Measurements from ENCODE around the gene MAP7D1. TPM values are rescaled to one million over a fixed set of nuclear protein-coding genes. Genes with fewer than 3 reads are reported as not detected.

Gene MAP7D1
- total and polyA plus RNA-seq, 10 of the 15 experiments (the other 5 are each of a cell fraction or from before 2014, with no cell fraction given) = 4.4 to 97.6 (median 24.2) TPM

DNA sequence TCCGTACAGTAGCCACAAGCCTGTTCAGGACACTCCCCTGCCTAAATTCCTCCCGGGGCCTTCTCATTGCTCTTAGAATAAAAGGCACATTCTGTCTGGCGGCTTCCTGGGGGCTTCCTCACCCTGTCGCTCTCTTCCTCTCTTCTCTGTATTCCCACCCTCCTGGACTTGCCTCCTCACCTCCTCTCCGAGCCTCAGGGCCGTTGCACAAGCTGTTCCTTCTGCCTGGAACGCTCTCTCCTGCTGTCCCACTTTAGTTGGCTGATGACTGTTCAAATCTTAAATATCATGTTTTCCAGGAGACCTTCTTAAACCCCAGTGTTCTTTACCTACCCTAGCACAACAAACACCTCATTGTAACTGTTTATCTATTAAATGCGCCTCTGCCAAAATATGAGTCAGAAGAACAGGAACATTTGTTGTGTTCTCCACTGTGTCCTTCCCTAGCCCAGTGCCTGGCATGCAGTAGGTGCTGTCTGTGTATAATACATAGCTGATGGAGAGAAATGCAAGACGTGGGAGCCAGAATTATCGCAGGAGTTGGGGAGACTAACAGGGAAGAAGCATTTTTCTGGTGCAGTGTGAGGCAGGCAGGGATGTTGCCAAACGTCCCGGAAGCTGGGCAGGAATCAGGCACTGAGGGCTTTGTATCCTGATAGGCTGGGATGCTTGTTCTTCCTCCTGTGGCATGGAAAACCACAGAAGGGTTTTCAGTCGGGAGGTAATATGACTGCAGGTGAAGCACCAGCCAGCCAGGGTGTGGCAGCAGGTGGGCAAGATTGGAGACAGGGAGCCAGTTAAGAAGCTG lies 44.2 kb downstream of the MAP7D1 start:
- H3K27ac ChIP-seq (ENCODE audit: control insufficient read depth, insufficient read depth) = no peak overlapping the region
- ChIA-PET SMC1A (ENCODE audit: uncharacterized antibody, unreplicated experiment) (interaction anchor here (1.7 kb wide), 1 partner anchor 17 kb away, joined by 4 read pairs; no protein-coding TSS in a partner anchor), CTCF (interaction anchor here (1.1 to 2.0 kb wide), 3 partner anchors 12 to 81 kb away, joined by 3 to 5 read pairs (median 4); no protein-coding TSS in a partner anchor), RAD21 (ENCODE audit: unreplicated experiment) (interaction anchor here (1.0 kb wide), 1 partner anchor 50 kb away, joined by 3 read pairs; the partner anchor contains the start of gene TRAPPC3), POLR2A (no interaction called here)
- intact Hi-C loops (cut with micrococcal nuclease; ENCODE audit: unreplicated experiment) (no loop called here), in situ Hi-C loops (cut with MboI) (no loop called here)
- no peak overlapping the region for H2AFZ ChIP-seq (ENCODE audit: control insufficient read depth, low read depth, low read length)
- H3K9me3 ChIP-seq (replicated peaks; ENCODE audit: control insufficient read depth, insufficient read depth, low read length) = no peaks in the 10 kb centered on the region
- DNase-seq (ENCODE audit: low read depth, low spot score) (no peak), FAIRE-seq (no peak), ATAC-seq (no peak)
- H3K4me1 ChIP-seq (ENCODE audit: control insufficient read depth, insufficient read depth, low read length) = 0 out of 2 replicates have a peak, but pooled peaks cover 3% of the 10 kb centered on the region
- TF ChIP-seq, protein P1, sequence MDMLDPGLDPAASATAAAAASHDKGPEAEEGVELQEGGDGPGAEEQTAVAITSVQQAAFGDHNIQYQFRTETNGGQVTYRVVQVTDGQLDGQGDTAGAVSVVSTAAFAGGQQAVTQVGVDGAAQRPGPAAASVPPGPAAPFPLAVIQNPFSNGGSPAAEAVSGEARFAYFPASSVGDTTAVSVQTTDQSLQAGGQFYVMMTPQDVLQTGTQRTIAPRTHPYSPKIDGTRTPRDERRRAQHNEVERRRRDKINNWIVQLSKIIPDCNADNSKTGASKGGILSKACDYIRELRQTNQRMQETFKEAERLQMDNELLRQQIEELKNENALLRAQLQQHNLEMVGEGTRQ (IDR thresholded peaks at IDR 0.05; ENCODE audit: borderline replicate concordance, low read depth, low read length) = no peak
- no peaks in the 10 kb centered on the region for H4K20me1 ChIP-seq (ENCODE audit: control insufficient read depth, insufficient read depth)
- H3K4me3 ChIP-seq = no peak overlapping the region
- H3K4me2 ChIP-seq (ENCODE audit: control insufficient read depth, insufficient read depth) = no peak overlapping the region
- no peaks in the 10 kb centered on the region for H3K79me2 ChIP-seq (ENCODE audit: control insufficient read depth, insufficient read depth, low read length)
- no peaks in the 10 kb centered on the region for H3K36me3 ChIP-seq (ENCODE audit: control insufficient read depth in 2 of 2, insufficient read depth in 2 of 2, low read length in 1 of 2)
- no peaks in the 10 kb centered on the region; a peak in 1 of 4 replicates for H3K27me3 ChIP-seq (replicated peaks in 1 of 2; ENCODE audit: control insufficient read depth in 2 of 2, insufficient read depth in 2 of 2, low read length in 1 of 2)
- whole genome bisulfite sequencing (ENCODE audit: insufficient coverage, insufficient replicate concordance, low lambda C conversion rate, missing lambda C conversion rate) = 42% methylated on average over 13 of the region's 13 CpGs
- no TSS peak for BruUV-seq (replicated peaks)
- no peak overlapping the region for H3K9ac ChIP-seq (ENCODE audit: control insufficient read depth, insufficient read depth, low read length)

- Histone ChIP-seq H3K27me3 (replicated peaks in 1 of 2; ENCODE audit: control insufficient read depth in 2 of 2, insufficient read depth in 2 of 2, low read length in 1 of 2) (no peaks in the 10 kb centered on the region; a peak in 1 of 4 replicates), H3K27ac (ENCODE audit: control insufficient read depth, insufficient read depth) (no peak overlapping the region), H2AFZ (ENCODE audit: control insufficient read depth, low read depth, low read length) (no peak overlapping the region), H3K4me1 (ENCODE audit: control insufficient read depth, insufficient read depth, low read length) (peaks cover 7% of the 10 kb centered on the region), H3K4me3 (no peak overlapping the region), H3K9ac (ENCODE audit: control insufficient read depth, insufficient read depth, low read length) (no peak overlapping the region), H4K20me1 (ENCODE audit: control insufficient read depth, insufficient read depth) (no peaks in the 10 kb centered on the region), H3K79me2 (ENCODE audit: control insufficient read depth, insufficient read depth, low read length) (no peaks in the 10 kb centered on the region), H3K36me3 (ENCODE audit: control insufficient read depth in 2 of 2, insufficient read depth in 2 of 2, low read length in 1 of 2) (no peaks in the 10 kb centered on the region), H3K4me2 (ENCODE audit: control insufficient read depth, insufficient read depth) (no peak overlapping the region), H3K9me3 (replicated peaks; ENCODE audit: control insufficient read depth, insufficient read depth, low read length) (no peaks in the 10 kb centered on the region)
- ATAC-seq = no peak
- 42% methylated on average over 3 of the region's 3 CpGs for WGBS (ENCODE audit: insufficient coverage, insufficient replicate concordance, low lambda C conversion rate, missing lambda C conversion rate)
- RAD21 ChIA-PET (ENCODE audit: unreplicated experiment) = interaction anchor here (0.7 kb wide), 1 partner anchor 216 kb away, joined by 5 read pairs; no protein-coding TSS in a partner anchor
- SMC1A ChIA-PET (ENCODE audit: uncharacterized antibody, unreplicated experiment) = no interaction called here
- intact Hi-C loops (cut with micrococcal nuclease; ENCODE audit: unreplicated experiment) = no loop called here
- CTCF ChIA-PET = no interaction called here
- in situ Hi-C loops (cut with MboI) = no loop called here
- POLR2A ChIA-PET = no interaction called here
- no TSS peak for BruUV-seq (replicated peaks)
- FAIRE-seq = no peak
- no peak for DNase-seq (ENCODE audit: low read depth, low spot score)
- TF ChIP-seq NFIC (IDR thresholded peaks at IDR 0.05; ENCODE audit: low read depth, low read length) = no peak
- no peak for TF ChIP-seq IRF4 (IDR thresholded peaks at IDR 0.05; ENCODE audit: low read depth, low read length)
- TF ChIP-seq CBX5 (IDR thresholded peaks at IDR 0.05; ENCODE audit: low read depth) = no peak
- TF ChIP-seq PRDM15 (CRISPR knock-in tag; IDR thresholded peaks at IDR 0.05) = no peak
Observed at GRCh38 chr1:36203027-36203553, 47.1 kb downstream of the MAP7D1 start.
